A673 (cell line): ENCODE measurements around the gene PKP3.

Experiments used
- EZH2 ChIP-seq: fragments of 200-600 bp; sonication (generic); IDR thresholded peaks from 2 replicates; pipeline ENCODE4 v1.6.1; 2017; ENCODE audit warnings: borderline replicate concordance, low read depth, mild to moderate bottlenecking, mixed read lengths, antibody characterized with exemption, low read length; ENCODE audit not compliant: poor library complexity, severe bottlenecking
- TF ChIP-seq, protein P1 (sequence below): fragments of 300-800, 200-600 bp; sonication (generic); conservative IDR thresholded peaks from 2 replicates; pipeline ENCODE4 v1.5.1; 2017; ENCODE audit warnings: low read depth, mild to moderate bottlenecking, antibody characterized with exemption, low read length, moderate library complexity, mixed read lengths

DNA sequence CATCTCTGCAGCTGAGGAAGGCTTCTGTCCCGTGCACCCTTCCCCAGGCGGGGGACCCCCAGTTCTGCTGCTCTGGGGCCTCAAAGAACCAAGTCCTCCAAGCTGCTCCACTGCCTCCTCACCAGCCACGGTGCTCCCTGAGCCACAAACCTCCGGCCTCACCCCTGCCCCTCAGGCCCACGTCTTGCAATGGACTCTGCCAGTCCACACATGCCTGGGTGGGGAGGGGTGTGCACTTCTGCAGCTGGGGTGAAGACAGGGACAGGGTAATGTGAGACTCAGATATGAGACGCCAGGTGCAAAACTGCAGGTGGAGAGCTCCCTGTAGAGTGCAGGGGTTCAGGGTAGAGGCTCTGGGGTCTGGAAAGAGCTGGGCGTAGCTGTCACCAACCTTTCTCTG lies 52.9 kb downstream of the PKP3 start:
- TF ChIP-seq, protein P1, sequence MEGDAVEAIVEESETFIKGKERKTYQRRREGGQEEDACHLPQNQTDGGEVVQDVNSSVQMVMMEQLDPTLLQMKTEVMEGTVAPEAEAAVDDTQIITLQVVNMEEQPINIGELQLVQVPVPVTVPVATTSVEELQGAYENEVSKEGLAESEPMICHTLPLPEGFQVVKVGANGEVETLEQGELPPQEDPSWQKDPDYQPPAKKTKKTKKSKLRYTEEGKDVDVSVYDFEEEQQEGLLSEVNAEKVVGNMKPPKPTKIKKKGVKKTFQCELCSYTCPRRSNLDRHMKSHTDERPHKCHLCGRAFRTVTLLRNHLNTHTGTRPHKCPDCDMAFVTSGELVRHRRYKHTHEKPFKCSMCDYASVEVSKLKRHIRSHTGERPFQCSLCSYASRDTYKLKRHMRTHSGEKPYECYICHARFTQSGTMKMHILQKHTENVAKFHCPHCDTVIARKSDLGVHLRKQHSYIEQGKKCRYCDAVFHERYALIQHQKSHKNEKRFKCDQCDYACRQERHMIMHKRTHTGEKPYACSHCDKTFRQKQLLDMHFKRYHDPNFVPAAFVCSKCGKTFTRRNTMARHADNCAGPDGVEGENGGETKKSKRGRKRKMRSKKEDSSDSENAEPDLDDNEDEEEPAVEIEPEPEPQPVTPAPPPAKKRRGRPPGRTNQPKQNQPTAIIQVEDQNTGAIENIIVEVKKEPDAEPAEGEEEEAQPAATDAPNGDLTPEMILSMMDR = no peak
- TF ChIP-seq EZH2 = no peak
